CD4-positive, alpha-beta T cell treated with Interleukin-17A for 1 hour (primary cell): ENCODE data around the gene CDC45.

ENCODE experiments used
- DNase-seq: peaks from one replicate; pipeline ENCODE4 v3.0.0-alpha.2; 2020

CDC45 gene

GRCh38 chr22:19498154-19498865, 18.6 kb downstream of the CDC45 start:
- DNase-seq: no peak

DNA sequence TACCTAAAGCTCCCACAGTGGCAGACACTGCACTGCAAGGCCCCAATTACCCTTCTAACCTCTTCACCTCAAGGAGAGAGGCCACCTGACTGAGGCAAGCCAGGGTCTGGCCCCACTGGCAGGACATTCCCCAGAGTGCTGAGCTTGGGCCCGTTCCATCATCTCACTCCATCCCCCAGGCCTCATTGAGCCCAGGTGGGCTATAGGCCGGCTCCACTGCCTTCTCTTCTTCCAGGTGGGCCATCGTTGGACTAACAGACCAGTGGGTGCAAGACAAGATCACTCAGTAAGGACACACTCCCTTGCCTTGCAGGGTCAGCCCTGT, 19.1 kb downstream of the CDC45 start:
- DNase-seq: no peak

DNA sequence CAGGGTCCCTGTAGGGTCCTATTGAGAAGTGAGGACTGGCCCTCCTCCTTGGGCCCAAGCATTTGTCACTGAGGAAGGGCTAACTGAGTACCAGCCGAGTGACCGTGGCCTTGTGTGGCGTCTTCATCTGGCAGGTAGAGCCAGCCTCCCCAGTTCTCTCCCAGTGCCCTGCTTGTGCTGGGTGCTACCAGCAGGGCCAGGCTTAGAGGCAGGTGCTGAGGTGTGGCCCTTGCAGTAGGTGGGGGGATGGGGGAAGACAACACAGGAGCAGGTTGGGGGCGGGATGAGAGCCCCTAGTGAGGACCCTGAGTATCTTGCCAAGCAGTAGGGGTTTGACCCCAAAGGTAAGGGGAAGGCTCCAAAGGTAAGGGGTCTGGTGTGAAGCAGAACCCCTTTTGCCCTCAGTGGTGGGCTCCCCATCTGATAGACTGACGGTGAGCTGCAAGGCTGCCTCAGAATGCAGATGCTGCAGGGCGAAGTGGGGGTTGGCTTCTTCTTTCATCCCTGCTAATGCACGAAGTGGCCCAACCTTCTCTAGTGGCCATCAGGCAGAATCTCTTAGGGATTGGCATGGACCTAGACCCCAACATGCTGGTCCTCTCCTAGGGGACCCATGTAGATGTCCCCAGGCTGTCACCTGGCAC, 19.6 kb downstream of the CDC45 start:
- no peak for DNase-seq

- DNase-seq: no peak
These were observed 20.1 kb downstream of the CDC45 start for GRCh38 chr22:19499880-19500242.

GRCh38 chr22:19501897-19502447, 22.3 kb downstream of the CDC45 start:
- no peak for DNase-seq

- no peak for DNase-seq
These were observed 23.6 kb downstream of the CDC45 start for GRCh38 chr22:19503367-19503766.

GRCh38 chr22:19503869-19504268, 24.1 kb downstream of the CDC45 start:
- DNase-seq: no peak

DNA sequence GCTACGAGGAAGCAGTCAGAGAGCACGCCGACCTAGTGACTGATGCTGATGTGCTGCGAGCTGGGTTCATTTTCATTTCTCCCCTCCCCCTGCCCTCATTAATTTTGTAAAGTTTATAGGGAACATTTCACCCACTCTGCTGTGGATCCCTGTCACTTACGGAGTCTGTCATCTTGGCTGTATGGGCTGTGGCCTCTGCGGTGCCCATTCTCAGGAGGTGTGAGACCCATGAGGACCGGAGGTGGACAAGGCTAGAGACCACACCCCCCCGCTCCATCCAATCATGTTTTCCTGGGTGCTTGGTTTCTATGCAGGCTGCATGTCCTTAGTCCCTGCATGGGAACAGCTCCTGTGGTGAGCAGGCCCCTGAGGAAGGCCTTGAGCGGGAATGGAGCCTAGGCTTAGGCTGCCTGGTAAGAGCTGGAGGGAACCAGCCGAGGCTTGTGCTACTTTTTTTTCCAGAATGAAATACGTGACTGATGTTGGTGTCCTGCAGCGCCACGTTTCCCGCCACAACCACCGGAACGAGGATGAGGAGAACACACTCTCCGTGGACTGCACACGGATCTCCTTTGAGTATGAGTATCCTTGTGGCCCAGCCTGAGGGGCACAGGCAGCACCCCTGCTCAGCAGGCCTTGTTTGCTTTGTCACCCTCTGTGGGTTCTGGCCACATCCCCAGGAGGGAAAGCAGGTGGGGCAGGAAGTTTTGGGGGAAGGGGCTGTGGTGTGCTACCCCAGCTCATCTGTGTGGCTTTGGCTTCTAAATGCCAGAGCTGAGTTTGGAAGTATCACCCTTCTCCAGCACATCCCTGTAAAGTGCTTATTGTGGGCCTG, 25.4 kb downstream of the CDC45 start:
- DNase-seq: no peak

- no peak for DNase-seq
These were observed 26.0 kb downstream of the CDC45 start for GRCh38 chr22:19505735-19506126.

GRCh38 chr22:19506212-19506611, 26.5 kb downstream of the CDC45 start:
- DNase-seq: no peak

- no peak for DNase-seq
These were observed 27.8 kb downstream of the CDC45 start for GRCh38 chr22:19507534-19507861.

DNA sequence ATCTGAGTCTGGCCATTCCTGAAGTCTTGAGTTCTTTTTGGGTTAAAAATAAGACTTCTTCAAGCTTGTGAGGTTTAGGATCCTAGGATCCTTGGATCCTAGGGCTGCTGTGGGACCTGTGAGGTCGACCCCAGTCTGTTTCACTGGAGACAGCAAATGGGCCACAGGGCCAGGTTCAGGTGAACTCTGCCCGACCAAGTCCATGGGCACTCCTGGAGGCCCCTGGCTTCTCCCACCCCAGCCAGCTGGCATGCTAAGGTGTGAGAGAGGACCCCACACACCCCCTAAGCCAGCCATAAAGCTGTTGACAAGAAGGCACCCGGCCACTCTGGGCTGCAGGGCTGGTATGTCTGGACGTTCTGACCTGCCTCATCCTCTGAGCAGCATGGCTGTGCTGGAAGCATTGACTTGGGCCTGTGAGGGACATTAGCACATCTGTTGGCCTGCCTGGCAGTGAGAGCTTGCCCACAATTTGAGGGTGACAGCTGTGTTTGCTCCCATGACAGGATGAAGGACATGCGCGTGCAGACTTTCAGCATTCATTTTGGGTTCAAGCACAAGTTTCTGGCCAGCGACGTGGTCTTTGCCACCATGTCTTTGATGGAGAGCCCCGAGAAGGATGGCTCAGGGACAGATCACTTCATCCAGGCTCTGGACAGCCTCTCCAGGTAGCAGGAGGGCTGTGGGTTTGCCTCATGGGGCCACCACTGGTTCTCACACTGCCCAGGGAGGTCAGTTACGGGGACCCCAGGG, 28.5 kb downstream of the CDC45 start:
- no peak for DNase-seq

- DNase-seq: no peak
These were observed 29.5 kb downstream of the CDC45 start for GRCh38 chr22:19509191-19509590.

DNA sequence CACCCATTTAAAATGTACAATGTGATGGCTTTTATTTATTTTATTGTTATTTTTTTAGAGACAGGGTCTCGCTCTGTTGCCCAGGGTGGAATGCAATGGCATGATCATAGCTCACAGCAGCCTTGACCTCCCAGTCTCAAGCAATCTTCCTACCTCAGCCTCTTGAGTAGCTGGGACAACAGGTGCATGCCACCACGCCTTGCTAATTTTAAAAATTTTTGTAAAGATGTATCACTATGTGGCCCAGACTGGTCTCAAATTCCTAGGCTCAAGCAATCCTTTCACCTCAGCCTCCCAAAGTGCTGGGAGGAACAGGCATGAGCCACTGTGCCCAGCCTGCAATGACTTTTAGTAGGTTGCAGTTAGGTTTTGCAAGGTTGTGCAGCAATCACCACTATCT, 30.2 kb downstream of the CDC45 start:
- DNase-seq: no peak

GRCh38 chr22:19510919-19511341, 31.2 kb downstream of the CDC45 start:
- DNase-seq: no peak

- no peak for DNase-seq
These were observed 34.1 kb downstream of the CDC45 start for GRCh38 chr22:19513823-19514222.

DNA sequence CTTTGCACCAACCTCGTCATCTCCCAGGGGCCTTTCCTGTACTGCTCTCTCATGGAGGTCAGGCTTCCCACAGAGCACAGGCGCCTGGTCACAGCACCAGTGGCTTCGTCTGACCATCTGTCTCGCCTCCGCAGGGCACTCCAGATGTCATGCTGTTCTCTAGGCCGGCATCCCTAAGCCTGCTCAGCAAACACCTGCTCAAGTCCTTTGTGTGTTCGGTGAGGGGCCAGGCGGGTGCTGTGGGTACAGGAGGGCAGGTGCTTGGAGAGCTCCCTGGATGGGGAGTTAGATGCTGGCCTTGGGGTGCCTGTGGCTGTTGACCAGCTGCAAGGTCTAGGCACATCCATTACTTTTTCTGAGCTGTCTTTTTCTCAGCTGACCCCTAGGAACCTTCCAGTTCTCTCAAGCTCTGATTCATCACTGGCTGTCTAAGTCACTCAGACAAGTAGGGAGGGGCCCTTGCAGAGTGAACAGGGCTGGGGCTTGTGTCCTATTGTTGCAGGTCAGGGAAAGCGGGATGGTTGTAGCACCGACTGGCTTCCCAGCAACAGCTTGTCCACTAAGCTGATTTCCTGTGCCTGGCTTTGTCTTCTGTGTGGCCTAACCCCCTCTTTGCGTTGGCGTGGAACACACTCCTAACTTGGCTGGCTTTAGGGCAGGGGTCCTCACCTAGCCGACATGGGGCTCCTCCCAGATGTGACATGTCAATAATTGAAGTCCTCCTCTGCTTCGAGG, 35.3 kb downstream of the CDC45 start:
- DNase-seq: no peak

DNA sequence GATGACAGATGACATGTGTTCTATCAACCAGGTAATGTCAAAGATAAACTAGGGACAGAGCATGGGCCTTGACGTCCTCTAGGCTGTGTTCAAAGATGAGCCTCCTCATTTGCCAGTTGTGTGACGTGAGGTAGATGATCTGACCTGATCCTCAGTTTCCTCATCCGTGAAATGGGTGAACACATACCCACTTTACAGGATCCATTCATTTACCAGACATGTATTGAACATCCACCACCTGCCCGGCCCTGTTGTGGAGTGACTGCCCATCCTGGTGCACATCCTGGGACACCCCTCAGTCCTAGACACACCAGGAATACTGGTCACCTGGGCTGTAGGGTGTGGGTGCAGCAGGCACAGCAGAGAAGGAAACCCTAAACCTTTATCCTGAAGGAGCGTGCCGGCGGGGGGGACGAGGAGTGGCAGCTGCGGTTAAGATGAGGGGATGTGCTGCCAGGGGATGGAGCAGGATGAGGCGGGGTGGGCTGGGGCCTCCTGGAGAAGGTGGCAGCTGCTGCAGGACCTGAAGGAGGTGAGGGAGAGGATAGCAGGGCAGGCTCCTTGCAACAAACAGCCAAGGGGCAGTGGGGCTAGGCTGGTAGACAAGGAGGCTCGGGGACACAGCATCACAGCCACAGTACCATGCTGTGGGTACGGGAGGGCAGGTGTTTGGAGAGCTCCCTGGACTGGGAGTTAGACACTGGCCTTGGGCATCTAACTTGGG, 36.1 kb downstream of the CDC45 start:
- no peak for DNase-seq

DNA sequence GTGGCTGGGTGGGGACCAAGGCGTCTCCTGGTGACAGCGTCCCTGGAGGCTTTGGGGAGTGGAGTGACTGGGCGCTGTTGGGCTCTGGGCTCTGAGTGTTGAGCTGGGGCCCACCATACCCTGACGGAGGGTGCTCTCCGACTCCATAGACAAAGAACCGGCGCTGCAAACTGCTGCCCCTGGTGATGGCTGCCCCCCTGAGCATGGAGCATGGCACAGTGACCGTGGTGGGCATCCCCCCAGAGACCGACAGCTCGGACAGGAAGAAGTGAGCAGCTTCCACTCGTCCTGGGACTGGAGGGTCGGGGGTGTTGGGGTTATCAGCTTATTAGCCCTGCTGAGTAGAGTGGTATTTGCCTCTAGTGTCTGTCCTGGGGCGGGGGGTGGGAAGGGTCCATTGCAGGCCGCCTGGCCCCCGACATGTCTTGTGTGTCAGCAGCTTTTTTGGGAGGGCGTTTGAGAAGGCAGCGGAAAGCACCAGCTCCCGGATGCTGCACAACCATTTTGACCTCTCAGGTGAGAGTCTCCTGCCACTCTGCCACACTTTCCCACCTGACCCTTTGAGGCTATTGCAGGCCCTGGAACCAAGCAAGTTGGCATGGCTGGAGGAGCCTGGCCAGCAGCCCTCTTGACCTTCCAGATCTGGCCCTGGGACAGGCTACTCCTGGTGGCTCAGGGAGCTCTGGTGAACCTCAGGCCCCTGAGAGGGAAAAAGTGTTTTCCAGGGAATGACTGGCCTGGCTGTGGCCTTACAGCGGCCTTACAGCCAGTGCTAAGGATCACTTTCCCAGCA, 36.9 kb downstream of the CDC45 start:
- DNase-seq: no peak

- DNase-seq: no peak
These were observed 37.4 kb downstream of the CDC45 start for GRCh38 chr22:19517171-19517500.
